Omental fat pad (tissue), 4 donors: ENCODE data around the gene NFATC2IP. TPM values are rescaled to one million over a fixed set of nuclear protein-coding genes. Genes with fewer than 3 reads are reported as not detected.

Experiments used
- ATAC-seq: fragments of 150-250 bp; one replicate; pipeline ENCODE4 v1.9.1; 2016; ENCODE audit warnings: mild to moderate bottlenecking, moderate library complexity; ENCODE audit not compliant: low FRiP score
- DNase-seq: peaks from one replicate; pipeline ENCODE4 v3.0.0-alpha.2; 2019; ENCODE audit warnings: low spot score
- CTCF ChIP-seq, 3 donors: fragments of 450-650 bp; IDR thresholded peaks; one replicate each; pipeline ENCODE4 v1.5.1; 2016 to 2017; ENCODE audit warnings: antibody characterized with exemption in 3 of 3, mild to moderate bottlenecking in 3 of 3, moderate library complexity in 2 of 3
- total RNA-seq, 4 donors: library from RNA; depleted of rRNA; stranded (reverse); fragments of >200 nt; gene quantifications; one replicate each; pipeline ENCODE4 v1.1.0, GENCODE V29; 2016

Gene NFATC2IP
- total RNA-seq, 4 donors from 2014 or later, result 22.1 to 33.4 (median 29.3) TPM

GRCh38 chr16:29009050-29009837 is 58.5 kb downstream of the NFATC2IP start:
- DNase-seq (no peak), ATAC-seq (no peak)
- no peak for TF ChIP-seq CTCF (IDR thresholded peaks at IDR 0.05)

GRCh38 chr16:29009838-29010166 is 59.1 kb downstream of the NFATC2IP start:
- DNase-seq, result no peak
- TF ChIP-seq CTCF (IDR thresholded peaks at IDR 0.05), result no peak
- ATAC-seq, result no peak

- no peak for TF ChIP-seq CTCF (IDR thresholded peaks at IDR 0.05)
- DNase-seq (no peak), ATAC-seq (no peak)
Measured at GRCh38 chr16:29011112-29011511, 60.4 kb downstream of the NFATC2IP start.

GRCh38 chr16:29011851-29012250 is 61.1 kb downstream of the NFATC2IP start:
- DNase-seq (no peak), ATAC-seq (no peak)
- no peak for TF ChIP-seq CTCF (IDR thresholded peaks at IDR 0.05)

GRCh38 chr16:29012913-29013553 is 62.3 kb downstream of the NFATC2IP start:
- DNase-seq (no peak), ATAC-seq (no peak)
- TF ChIP-seq CTCF (IDR thresholded peaks at IDR 0.05), result no peak

- no peak for TF ChIP-seq CTCF (IDR thresholded peaks at IDR 0.05)
- ATAC-seq (no peak), DNase-seq (no peak)
Measured at GRCh38 chr16:29014561-29015069, 63.9 kb downstream of the NFATC2IP start.

Other genes starting within 250 kb of the NFATC2IP start
- gene EIF3C, start 239.5 kb upstream of the NFATC2IP start, total RNA-seq, result 100 to 1,000 TPM; 125 to 198 (median 183) TPM
- gene NPIPB9, start 199.2 kb upstream of the NFATC2IP start, total RNA-seq, result 10 to 100 TPM in 2 of 4 donors, 1 to 10 TPM in 2; 3.2 to 18.4 (median 7.3) TPM
- gene ATXN2L, start 127.9 kb upstream of the NFATC2IP start, total RNA-seq, result 10 to 100 TPM; 34.4 to 83.3 (median 59.5) TPM
- 100 to 1,000 TPM in 2 of 4 donors, 10 to 100 TPM in 2; 93.2 to 133 (median 103) TPM for gene TUFM, start 104.6 kb upstream of the NFATC2IP start, total RNA-seq
- 10 to 100 TPM; 16.1 to 25.4 (median 18.8) TPM for gene SH2B1, start 87.1 kb upstream of the NFATC2IP start, total RNA-seq
- gene ATP2A1, start 72.4 kb upstream of the NFATC2IP start, total RNA-seq, result under 1 TPM; 0.32 to 0.44 (median 0.37) TPM
- 10 to 100 TPM; 10.1 to 21.7 (median 17.0) TPM for gene RABEP2, start 25.7 kb upstream of the NFATC2IP start, total RNA-seq
- under 1 TPM in 1 of 4 donors, not detected in 3; 0.46 TPM for gene CD19, start 19.0 kb upstream of the NFATC2IP start, total RNA-seq
- gene SPNS1, start 23.8 kb downstream of the NFATC2IP start, total RNA-seq, result 10 to 100 TPM; 16.3 to 21.0 (median 18.5) TPM
- gene LAT, start 34.1 kb downstream of the NFATC2IP start, total RNA-seq, result 1 to 10 TPM; 1.4 to 8.5 (median 6.8) TPM